ENCODE data around the gene IGFL4.

IGFL4 gene

DNA sequence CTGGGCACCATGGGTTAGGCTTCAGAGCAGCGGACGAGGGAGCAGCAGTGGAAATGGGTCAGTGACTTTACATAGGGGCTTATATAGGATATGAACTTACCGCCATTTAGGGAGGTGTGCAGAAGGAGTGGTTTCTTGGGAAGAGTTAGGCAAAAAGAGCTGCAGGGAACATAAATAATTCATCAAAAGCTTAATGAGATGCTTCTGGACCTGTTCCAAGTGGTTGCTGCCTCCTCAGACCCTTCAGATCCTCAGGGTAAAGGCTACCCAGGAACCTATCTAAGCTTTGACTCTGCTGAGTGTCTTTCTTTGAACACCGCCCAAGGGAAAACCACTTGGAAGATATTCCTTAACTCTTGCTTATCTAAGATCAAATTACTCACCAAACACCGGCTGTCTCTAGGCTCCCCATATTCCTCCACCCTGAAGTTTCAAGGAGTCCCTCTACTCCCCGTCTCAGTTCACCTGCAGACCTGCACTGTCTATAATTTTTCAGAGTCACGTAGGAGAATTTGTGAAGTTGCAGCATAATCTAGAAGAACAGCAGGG lies at the start of gene IGFL4:
IGFL4 (minus strand) TSS at position 51 of the 549 bp plus-strand sequence; CDS start at position 11, 40 bp downstream.
- Histone ChIP-seq H2AFZ (ENCODE audit: low read length) (no peak within 1 kb of the TSS), H3F3A (ENCODE audit: insufficient read depth, low read length) (no peaks in the 10 kb centered on the region), H3K9me2 (replicated peaks; ENCODE audit: insufficient read depth, low read length) (no peaks in the 10 kb centered on the region), H3K9ac (ENCODE audit: low read length) (no peak within 1 kb of the TSS), H3K9me3 (replicated peaks; ENCODE audit: insufficient read depth, low read length) (no peaks in the 10 kb centered on the region), H3K4me3 (ENCODE audit: low read length) (no peak within 1 kb of the TSS), H3K27ac (ENCODE audit: low read length) (no peak within 1 kb of the TSS), H4K20me1 (ENCODE audit: insufficient read depth, low read length) (no peaks in the 10 kb centered on the region), H3K4me2 (ENCODE audit: low read depth, low read length) (no peak within 1 kb of the TSS), H3K36me3 (replicated peaks; ENCODE audit: insufficient read depth, low read length) (no peaks in the 10 kb centered on the region), H3K79me2 (ENCODE audit: low read length) (no peaks in the 10 kb centered on the region), H3K27me3 (replicated peaks; ENCODE audit: insufficient read depth, low read length) (no peaks in the 10 kb centered on the region), H3K4me1 (ENCODE audit: low read length) (no peaks in the 10 kb centered on the region)
- no peak for TF ChIP-seq EZH2 (optimal IDR thresholded peaks at IDR 0.05; ENCODE audit: low read depth, low read length)
- TF ChIP-seq, protein P1, sequence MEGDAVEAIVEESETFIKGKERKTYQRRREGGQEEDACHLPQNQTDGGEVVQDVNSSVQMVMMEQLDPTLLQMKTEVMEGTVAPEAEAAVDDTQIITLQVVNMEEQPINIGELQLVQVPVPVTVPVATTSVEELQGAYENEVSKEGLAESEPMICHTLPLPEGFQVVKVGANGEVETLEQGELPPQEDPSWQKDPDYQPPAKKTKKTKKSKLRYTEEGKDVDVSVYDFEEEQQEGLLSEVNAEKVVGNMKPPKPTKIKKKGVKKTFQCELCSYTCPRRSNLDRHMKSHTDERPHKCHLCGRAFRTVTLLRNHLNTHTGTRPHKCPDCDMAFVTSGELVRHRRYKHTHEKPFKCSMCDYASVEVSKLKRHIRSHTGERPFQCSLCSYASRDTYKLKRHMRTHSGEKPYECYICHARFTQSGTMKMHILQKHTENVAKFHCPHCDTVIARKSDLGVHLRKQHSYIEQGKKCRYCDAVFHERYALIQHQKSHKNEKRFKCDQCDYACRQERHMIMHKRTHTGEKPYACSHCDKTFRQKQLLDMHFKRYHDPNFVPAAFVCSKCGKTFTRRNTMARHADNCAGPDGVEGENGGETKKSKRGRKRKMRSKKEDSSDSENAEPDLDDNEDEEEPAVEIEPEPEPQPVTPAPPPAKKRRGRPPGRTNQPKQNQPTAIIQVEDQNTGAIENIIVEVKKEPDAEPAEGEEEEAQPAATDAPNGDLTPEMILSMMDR (IDR thresholded peaks at IDR 0.05; ENCODE audit: low read length) = no peak
- no peak for TF ChIP-seq EZH2phosphoT487 (IDR thresholded peaks at IDR 0.05; ENCODE audit: low read length)
- DNase-seq = no peak

DNA sequence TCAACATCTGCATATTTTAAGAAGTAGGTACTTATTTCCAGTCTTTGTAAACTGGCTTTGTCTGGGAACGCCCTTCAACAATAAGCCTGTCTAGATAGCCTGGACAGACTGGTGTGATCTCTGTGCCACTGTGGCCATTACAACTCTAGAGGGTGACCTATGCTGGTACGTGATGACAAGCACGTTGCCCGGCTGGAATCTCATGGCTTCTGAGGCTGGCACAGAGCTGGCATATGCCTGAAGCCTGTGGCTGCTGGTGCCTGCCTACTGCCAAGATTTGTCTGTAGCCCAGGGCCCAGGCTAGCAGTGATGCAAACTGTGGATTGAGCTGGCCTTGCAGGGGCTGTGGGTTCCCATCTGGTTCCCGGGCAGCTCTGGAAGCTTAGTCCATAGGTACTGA lies 49.6 kb upstream of the IGFL4 start:
- Histone ChIP-seq H3K4me3 (ENCODE audit: low read length) (no peak overlapping the region), H2AFZ (ENCODE audit: low read length) (no peak overlapping the region), H3K4me1 (ENCODE audit: low read length) (no peaks in the 10 kb centered on the region), H3F3A (ENCODE audit: insufficient read depth, low read length) (no peaks in the 10 kb centered on the region), H3K4me2 (ENCODE audit: low read depth, low read length) (no peak overlapping the region), H3K79me2 (ENCODE audit: low read length) (no peaks in the 10 kb centered on the region), H3K36me3 (replicated peaks; ENCODE audit: insufficient read depth, low read length) (no peaks in the 10 kb centered on the region), H3K9me3 (replicated peaks; ENCODE audit: insufficient read depth, low read length) (no peaks in the 10 kb centered on the region), H3K27me3 (replicated peaks; ENCODE audit: insufficient read depth, low read length) (peaks cover 67% of the 10 kb centered on the region), H3K9me2 (replicated peaks; ENCODE audit: insufficient read depth, low read length) (no peaks in the 10 kb centered on the region), H3K9ac (ENCODE audit: low read length) (no peak overlapping the region), H4K20me1 (ENCODE audit: insufficient read depth, low read length) (no peaks in the 10 kb centered on the region), H3K27ac (ENCODE audit: low read length) (no peak overlapping the region)
- TF ChIP-seq, protein P1 (IDR thresholded peaks at IDR 0.05; ENCODE audit: low read length) = no peak
- no peak for TF ChIP-seq EZH2phosphoT487 (IDR thresholded peaks at IDR 0.05; ENCODE audit: low read length)
- TF ChIP-seq EZH2 (optimal IDR thresholded peaks at IDR 0.05; ENCODE audit: low read depth, low read length) = no peak
- no peak for DNase-seq

DNA sequence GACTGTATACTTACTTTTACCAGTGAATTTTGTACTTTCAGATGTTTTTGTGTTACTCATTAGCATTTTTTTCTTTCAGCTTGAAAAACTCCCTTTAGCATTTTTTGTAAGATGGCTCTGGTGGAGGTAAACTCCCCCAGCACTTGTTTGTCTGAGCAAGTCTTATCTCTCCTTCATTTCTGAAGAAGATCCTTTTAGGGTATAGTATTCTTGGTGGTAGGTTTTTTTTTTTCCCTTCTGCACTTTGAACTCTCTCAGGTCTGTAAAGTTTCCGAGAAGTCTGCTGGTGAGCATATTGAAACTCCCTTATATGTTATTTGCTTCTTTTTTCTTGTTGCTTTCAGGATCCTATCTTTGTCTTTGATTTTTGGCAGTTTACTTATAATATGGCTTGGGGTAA lies 48.6 kb upstream of the IGFL4 start:
- H3K4me1 ChIP-seq (ENCODE audit: low read length) = no peaks in the 10 kb centered on the region
- no peak overlapping the region for H3K4me3 ChIP-seq (ENCODE audit: low read length)
- H3K79me2 ChIP-seq (ENCODE audit: low read length) = no peaks in the 10 kb centered on the region
- no peaks in the 10 kb centered on the region for H3F3A ChIP-seq (ENCODE audit: insufficient read depth, low read length)
- H3K27me3 ChIP-seq (replicated peaks; ENCODE audit: insufficient read depth, low read length) = peaks cover 72% of the 10 kb centered on the region
- no peak overlapping the region for H3K4me2 ChIP-seq (ENCODE audit: low read depth, low read length)
- no peak overlapping the region for H3K9ac ChIP-seq (ENCODE audit: low read length)
- H3K27ac ChIP-seq (ENCODE audit: low read length) = no peak overlapping the region
- no peaks in the 10 kb centered on the region for H3K9me2 ChIP-seq (replicated peaks; ENCODE audit: insufficient read depth, low read length)
- H2AFZ ChIP-seq (ENCODE audit: low read length) = no peak overlapping the region
- no peaks in the 10 kb centered on the region for H4K20me1 ChIP-seq (ENCODE audit: insufficient read depth, low read length)
- TF ChIP-seq, protein P1 (IDR thresholded peaks at IDR 0.05; ENCODE audit: low read length) = no peak
- TF ChIP-seq EZH2 (optimal IDR thresholded peaks at IDR 0.05; ENCODE audit: low read depth, low read length) (no peak), EZH2phosphoT487 (IDR thresholded peaks at IDR 0.05; ENCODE audit: low read length) (no peak)
- no peaks in the 10 kb centered on the region for H3K9me3 ChIP-seq (replicated peaks; ENCODE audit: insufficient read depth, low read length)
- DNase-seq = no peak
- H3K36me3 ChIP-seq (replicated peaks; ENCODE audit: insufficient read depth, low read length) = no peaks in the 10 kb centered on the region

Measured in MM.1S (cell line).